K562 (cell line): ENCODE results near the gene APOBEC3G. TPM values are rescaled to one million over a fixed set of nuclear protein-coding genes. Genes with fewer than 3 reads are reported as not detected.

Experiments
- ATAC-seq: fragments of 200-7000 bp; cut with Tn5 transposase; 3 replicates; pipeline ENCODE4 v1.9.1; 2020; ENCODE audit warnings: moderate library complexity
- BruUV-seq: library from RNA; stranded (reverse); fragments of 400-500 nt; replicated peaks from 2 replicates; lab custom pipeline; 2021; lab: Mats Ljungman, UMichigan
- CTCF ChIA-PET: fragments of 300-600 bp; formaldehyde crosslinking; extraction: SDS; loops from one replicate; lab custom pipeline; 2021; ENCODE audit warnings: low intra/inter-chr PET ratio; lab: Yijun Ruan, JAX
- POLR2A ChIA-PET: fragments of 300-600, 350-650 bp; sonication (Branson Sonifier 250); formaldehyde crosslinking; extraction: SDS; loops from one replicate; lab custom pipeline; 2021; ENCODE audit warnings: antibody characterized with exemption, inconsistent platforms; lab: Yijun Ruan, JAX
- DNase-seq, 4 experiments: peaks; one replicate each; pipeline versions ENCODE4 v3.0.0 to v3.0.0-alpha.2; 2011 to 2018; ENCODE audit warnings: low spot score in 3 of 4, mixed read lengths in 3 of 4; ENCODE audit errors: extremely low read depth in 1 of 4
- FAIRE-seq: peaks from 2 replicates; lab custom pipeline; 2011; peaks lifted over from hg19 to GRCh38; lab: Jason Lieb, UNC
- H2AFZ ChIP-seq: 2 replicates; pipeline ENCODE4 v1.6.0; 2011; ENCODE audit warnings: low read depth, low read length, control low read depth, inconsistent platforms
- H3K27ac ChIP-seq: fragments of 200-600 bp; 3 replicates; pipeline ENCODE4 v1.8.0; 2011; ENCODE audit warnings: low read depth, mild to moderate bottlenecking, control low read depth, inconsistent platforms, low read length, moderate library complexity, mixed read lengths; ENCODE audit errors: extremely low read depth
- H3K27me3 ChIP-seq, 2 experiments: fragments of 300-600 bp in 1 of 2; 2 replicates in 1 of 2; 3 replicates in 1 of 2; pipeline versions ENCODE4 v1.6.0 to v1.8.0; 2011; ENCODE audit warnings: inconsistent platforms in 2 of 2, low read length in 2 of 2, mild to moderate bottlenecking in 1 of 2, mixed read lengths in 1 of 2, moderate library complexity in 1 of 2; ENCODE audit not compliant: control insufficient read depth in 2 of 2, insufficient read depth in 2 of 2
- H3K36me3 ChIP-seq: fragments of 300-600 bp; 3 replicates; pipeline ENCODE4 v1.8.0; 2011; ENCODE audit warnings: mild to moderate bottlenecking, low read length, inconsistent platforms; ENCODE audit not compliant: control insufficient read depth, insufficient read depth
- H3K4me1 ChIP-seq, 2 experiments: fragments of 200-600 bp in 1 of 2; replicated peaks in 1 of 2; 2 replicates in 1 of 2; 3 replicates in 1 of 2; pipeline versions ENCODE4 v1.5.1 to v1.8.0; 2011; ENCODE audit warnings: inconsistent platforms in 2 of 2, low read length in 2 of 2, mild to moderate bottlenecking in 1 of 2, mixed read lengths in 1 of 2, moderate library complexity in 1 of 2; ENCODE audit not compliant: control insufficient read depth in 2 of 2, insufficient read depth in 2 of 2
- H3K4me2 ChIP-seq: 2 replicates; pipeline ENCODE4 v1.6.1; 2011; ENCODE audit warnings: low read length, control low read depth, inconsistent platforms, mixed read lengths; ENCODE audit not compliant: insufficient read depth
- H3K4me3 ChIP-seq: fragments of 200-600 bp; sonication (generic), shearing (Covaris generic); 2 replicates; pipeline ENCODE4 v1.5.1; 2016; ENCODE audit warnings: control low read depth, inconsistent platforms
- H3K79me2 ChIP-seq: fragments of 200-600 bp; 3 replicates; pipeline ENCODE4 v1.8.0; 2011; ENCODE audit warnings: low read length, inconsistent platforms; ENCODE audit not compliant: control insufficient read depth, insufficient read depth
- H3K9ac ChIP-seq, 2 experiments: 2 replicates each; pipeline versions ENCODE4 v1.6.0 to v1.6.1; 2011; ENCODE audit warnings: low read depth in 2 of 2, low read length in 2 of 2, control low read depth in 1 of 2, inconsistent platforms in 1 of 2, mild to moderate bottlenecking in 1 of 2, mixed read lengths in 1 of 2; ENCODE audit not compliant: insufficient read depth in 1 of 2
- H3K9me1 ChIP-seq: one replicate; pipeline ENCODE4 v1.6.0; 2011; ENCODE audit warnings: inconsistent platforms, mild to moderate bottlenecking, low read length, moderate library complexity; ENCODE audit not compliant: control insufficient read depth, insufficient read depth
- H3K9me3 ChIP-seq: replicated peaks from 2 replicates; pipeline ENCODE4 v1.5.1; 2011; ENCODE audit warnings: low read depth, low read length, inconsistent platforms; ENCODE audit not compliant: control insufficient read depth, insufficient read depth
- H4K20me1 ChIP-seq: replicated peaks from 2 replicates; pipeline ENCODE4 v1.6.1; 2011; ENCODE audit warnings: low read length, inconsistent platforms, mixed read lengths; ENCODE audit not compliant: control insufficient read depth, insufficient read depth
- KDM4B ChIP-seq, 2 experiments: fragments of 450-650 bp in 1 of 2; sonication (generic) in 1 of 2; IDR thresholded peaks; 2 replicates each; pipeline ENCODE4 v1.6.1; 2016 to 2017; ENCODE audit warnings: borderline replicate concordance in 2 of 2, antibody characterized with exemption in 1 of 2, low read depth in 1 of 2, mild to moderate bottlenecking in 1 of 2
- LARP7 ChIP-seq: fragments of 450-650 bp; IDR thresholded peaks from 2 replicates; pipeline ENCODE4 v1.6.1; 2016
- PHB ChIP-seq: fragments of 250-450 bp; sonication (Bioruptor Pico); IDR thresholded peaks from 2 replicates; pipeline ENCODE4 v1.5.0; 2021
- REST ChIP-seq, 2 experiments: fragments of 450-650 bp; formaldehyde crosslinking in 1 of 2; IDR thresholded peaks; 2 replicates each; pipeline versions ENCODE4 v1.4.0 to v1.6.1; 2014 to 2020; ENCODE audit warnings: mild to moderate bottlenecking in 2 of 2, borderline replicate concordance in 1 of 2, low read depth in 1 of 2
- THAP12 ChIP-seq: fragments of 250-450 bp; sonication (Bioruptor Pico); IDR thresholded peaks from 2 replicates; pipeline ENCODE4 v1.9.0; 2021; ENCODE audit warnings: mild to moderate bottlenecking, inconsistent platforms
- U2AF1 ChIP-seq: fragments of 200-400 bp; formaldehyde crosslinking; optimal IDR thresholded peaks from 2 replicates; pipeline ENCODE3; 2017; ENCODE audit warnings: mild to moderate bottlenecking, low read depth, low read length, moderate library complexity
- ZBTB43 ChIP-seq: sonication (generic); formaldehyde crosslinking; IDR thresholded peaks from 2 replicates; pipeline ENCODE4 v1.8.0; 2023; ENCODE audit warnings: mild to moderate bottlenecking, missing genetic modification reagents
- ZNF398 ChIP-seq: fragments of 250-450 bp; sonication (Bioruptor Pico); IDR thresholded peaks from 2 replicates; pipeline ENCODE4 v1.8.0; 2021; ENCODE audit warnings: moderate library complexity, mild to moderate bottlenecking, inconsistent platforms
- WGBS: fragments of 100-300 bp; shearing (Covaris generic); methylation state at CpG from one replicate; pipeline ENCODE4 v1.1.6; 2016; ENCODE audit warnings: low coverage, mixed read lengths; ENCODE audit not compliant: insufficient coverage; ENCODE audit errors: missing lambda C conversion rate; 5-methylcytosine and 5-hydroxymethylcytosine counted together
- in situ Hi-C: fragments of 300-500 bp; cut with MboI; formaldehyde crosslinking; loops from 4 replicates; pipeline ENCODE4 v1.15.0; 2018; ENCODE audit warnings: inconsistent platforms, mixed read lengths
- intact Hi-C: fragments of 100-400 bp; cut with micrococcal nuclease; formaldehyde crosslinking; loops from 2 replicates; pipeline ENCODE4 v1.14.2; 2022
- polyA plus RNA-seq, 8 experiments: library from polyadenylated mRNA; depleted of rRNA in 4 of 8; stranded (reverse) in 5 of 8; unstranded in 3 of 8; fragments of >200 nt; fragmentation: Nextera tagmentation in 2 of 8; fragmentation: Illumina TruSeq in 1 of 8; extraction: Ambion mirVana in 2 of 8; extraction: Trizol in 1 of 8; gene quantifications; 2 replicates each; pipeline versions ENCODE4 v1.2.1 to v1.2.3, GENCODE V29; 2011 to 2014; ENCODE audit warnings: inconsistent platforms in 1 of 8, missing spikeins in 1 of 8
- total RNA-seq, 7 experiments: library from RNA; depleted of rRNA in 6 of 7; stranded (reverse); fragments of >200 nt in 6 of 7; fragmentation: Illumina TruSeq in 2 of 7; extraction: Trizol in 2 of 7; gene quantifications; 2 replicates each; pipeline versions ENCODE4 v1.2.1 to v1.2.3, GENCODE V29; 2011 to 2021; ENCODE audit warnings: low replicate concordance in 1 of 7

Gene APOBEC3G
- total and polyA plus RNA-seq, 9 of the 15 experiments (the other 6 are each of a cell fraction or from before 2014, with no cell fraction given) = 5.2 to 20.8 (median 11.4) TPM

GRCh38 chr22:39081016-39081415 lies 3.9 kb downstream of the APOBEC3G start:
- no peaks in the 10 kb centered on the region for H3K27me3 ChIP-seq
- H3K9me1 ChIP-seq = no peaks in the 10 kb centered on the region
- no peak overlapping the region for H3K4me2 ChIP-seq
- peaks cover 4% of the 10 kb centered on the region; the same call in 2 of the 3 replicates for H3K79me2 ChIP-seq
- no peak for FAIRE-seq
- H4K20me1 ChIP-seq = no peaks in the 10 kb centered on the region
- no peak overlapping the region for H3K4me3 ChIP-seq
- H3K9me3 ChIP-seq = no peaks in the 10 kb centered on the region
- in situ Hi-C loops = no loop called here
- H3K36me3 ChIP-seq = no peaks in the 10 kb centered on the region; the same call in 2 of the 3 replicates
- no TSS peak for BruUV-seq
- intact Hi-C loops = no loop called here
- ChIA-PET POLR2A (interaction anchor here (0.7 kb wide), 1 partner anchor 626 kb away, joined by 3 read pairs; no protein-coding TSS in a partner anchor), CTCF (no interaction called here)
- WGBS = 89% methylated on average over 9 of the region's 12 CpGs
- H3K27ac ChIP-seq = no peak overlapping the region
- no peak overlapping the region for H3K9ac ChIP-seq
- no peak overlapping the region for H2AFZ ChIP-seq
- DNase-seq = no peak
- no peak for ATAC-seq
- H3K4me1 ChIP-seq = peaks cover 0 to 24% of the 10 kb centered on the region in 2 experiments; a peak in 4 of 5 replicates
- TF ChIP-seq THAP12 (CRISPR knock-in tag) (no peak), ZNF398 (no peak), KDM4B (IDR thresholded peaks at IDR 0.05; ENCODE audit: borderline replicate concordance in 2 of 2, low read depth in 1 of 2) (no peak), LARP7 (no peak), ZBTB43 (CRISPR knock-in tag) (no peak), PHB (no peak), U2AF1 (no peak), REST (IDR thresholded peaks at IDR 0.05; ENCODE audit: borderline replicate concordance) (no peak), REST (CRISPR knock-in tag; IDR thresholded peaks at IDR 0.05; ENCODE audit: low read depth) (no peak)
